K562 (cell line): Measurements from ENCODE around the gene DGCR8. TPM values are rescaled to one million over a fixed set of nuclear protein-coding genes. Genes with fewer than 3 reads are reported as not detected.

Source experiments
- ARHGAP35 ChIP-seq: fragments of 450-650 bp; IDR thresholded peaks from 2 replicates; pipeline ENCODE4 v1.6.1; 2018; ENCODE audit not compliant: partially characterized antibody
- ATF1 ChIP-seq, 2 experiments: fragments of 450-650 bp in 1 of 2; IDR thresholded peaks; 2 replicates each; pipeline ENCODE4 v1.6.1; 2016; ENCODE audit warnings: missing compliant biosample characterization in 1 of 2, missing genetic modification characterization in 1 of 2
- DPF2 ChIP-seq: fragments of 450-650 bp; IDR thresholded peaks from 2 replicates; pipeline ENCODE4 v1.6.1; 2016
- EP300 ChIP-seq: IDR thresholded peaks from 2 replicates; pipeline ENCODE4 v1.6.1; 2012; ENCODE audit warnings: low read length, improper control_type of control experiment
- ERF ChIP-seq: fragments of 450-650 bp; formaldehyde crosslinking; IDR thresholded peaks from 2 replicates; pipeline ENCODE4 v1.4.0; 2020; ENCODE audit warnings: mild to moderate bottlenecking, mixed read lengths
- FIP1L1 ChIP-seq: fragments of 200-400 bp; formaldehyde crosslinking; IDR thresholded peaks from 2 replicates; pipeline ENCODE4 v1.6.1; 2018; ENCODE audit warnings: mild to moderate bottlenecking, low read depth, low read length; ENCODE audit not compliant: poor library complexity, severe bottlenecking
- GABPB2 ChIP-seq: fragments of 250-450 bp; sonication (Bioruptor Pico); conservative IDR thresholded peaks from 2 replicates; pipeline ENCODE4 v1.5.1; 2021; ENCODE audit warnings: mild to moderate bottlenecking
- KLF13 ChIP-seq: fragments of 450-650 bp; IDR thresholded peaks from 2 replicates; pipeline ENCODE4 v1.6.1; 2016; ENCODE audit warnings: missing genetic modification characterization, low read depth, mild to moderate bottlenecking, missing compliant biosample characterization, moderate library complexity, borderline replicate concordance
- KLF6 ChIP-seq: fragments of 250-450 bp; sonication (Bioruptor Pico); IDR thresholded peaks from 2 replicates; pipeline ENCODE4 v1.4.0; 2020; ENCODE audit warnings: mild to moderate bottlenecking, moderate library complexity, borderline replicate concordance
- MBD2 ChIP-seq: sonication (generic); IDR thresholded peaks from 2 replicates; pipeline ENCODE4 v1.6.1; 2016; ENCODE audit warnings: low read depth, borderline replicate concordance
- MIER1 ChIP-seq: fragments of 450-650 bp; IDR thresholded peaks from 2 replicates; pipeline ENCODE4 v1.6.1; 2016; ENCODE audit warnings: antibody characterized with exemption, mild to moderate bottlenecking, low read depth
- MYNN ChIP-seq, 2 experiments: sonication (generic); formaldehyde crosslinking in 1 of 2; IDR thresholded peaks; 2 replicates each; pipeline versions ENCODE4 v1.5.0 to v1.6.1; 2016 to 2020; ENCODE audit warnings: antibody characterized with exemption in 1 of 2, missing genetic modification reagents in 1 of 2
- NFXL1 ChIP-seq: fragments of 450-650 bp; formaldehyde crosslinking; IDR thresholded peaks from 2 replicates; pipeline ENCODE4 v1.4.0; 2021; ENCODE audit warnings: mild to moderate bottlenecking
- NONO ChIP-seq, 2 experiments: fragments of 200-400 bp in 1 of 2; fragments of 450-650 bp in 1 of 2; formaldehyde crosslinking in 1 of 2; IDR thresholded peaks; 2 replicates each; pipeline ENCODE4 v1.6.1; 2017; ENCODE audit warnings: low read depth in 2 of 2, mild to moderate bottlenecking in 2 of 2, moderate library complexity in 2 of 2, low read length in 1 of 2
- POLR2A ChIP-seq: fragments of 450-650 bp; conservative IDR thresholded peaks from 2 replicates; pipeline ENCODE4 v1.6.1; 2016
- POLR2B ChIP-seq: fragments of 450-650 bp; IDR thresholded peaks from 2 replicates; pipeline ENCODE4 v1.6.1; 2018; ENCODE audit warnings: low read depth; ENCODE audit not compliant: partially characterized antibody
- POLR2G ChIP-seq: fragments of 200-400 bp; formaldehyde crosslinking; IDR thresholded peaks from 2 replicates; pipeline ENCODE4 v1.6.1; 2017; ENCODE audit warnings: low read depth, mild to moderate bottlenecking, antibody characterized with exemption, low read length, moderate library complexity
- POLR3G ChIP-seq: IDR thresholded peaks from 2 replicates; pipeline ENCODE4 v1.6.1; 2011; ENCODE audit not compliant: insufficient read length, insufficient replicate concordance; ENCODE audit errors: extremely low read depth
- TEAD2 ChIP-seq: fragments of 450-650 bp; IDR thresholded peaks from 2 replicates; pipeline ENCODE4 v1.6.1; 2016; ENCODE audit warnings: missing genetic modification characterization, control low read depth, missing compliant biosample characterization
- WHSC1 ChIP-seq: IDR thresholded peaks from one replicate; pipeline ENCODE4 v1.6.1; 2012; ENCODE audit warnings: low read length, control low read depth, inconsistent platforms
- YBX1 ChIP-seq: fragments of 450-650 bp; IDR thresholded peaks from 2 replicates; pipeline ENCODE4 v1.7.1; 2016; ENCODE audit warnings: mild to moderate bottlenecking
- ZC3H11A ChIP-seq: IDR thresholded peaks from 2 replicates; pipeline ENCODE4 v1.6.1; 2012; ENCODE audit warnings: low read depth, low read length, improper control_type of control experiment
- ZNF12 ChIP-seq: sonication (generic); formaldehyde crosslinking; IDR thresholded peaks from 2 replicates; pipeline ENCODE4 v1.4.0; 2020; ENCODE audit warnings: mild to moderate bottlenecking, missing genetic modification reagents
- polyA plus RNA-seq, 8 experiments: library from polyadenylated mRNA; depleted of rRNA in 4 of 8; stranded (reverse) in 5 of 8; unstranded in 3 of 8; fragments of >200 nt; fragmentation: Nextera tagmentation in 2 of 8; fragmentation: Illumina TruSeq in 1 of 8; extraction: Ambion mirVana in 2 of 8; extraction: Trizol in 1 of 8; gene quantifications; 2 replicates each; pipeline versions ENCODE4 v1.2.1 to v1.2.3, GENCODE V29; 2011 to 2014; ENCODE audit warnings: inconsistent platforms in 1 of 8, missing spikeins in 1 of 8
- total RNA-seq, 7 experiments: library from RNA; depleted of rRNA in 6 of 7; stranded (reverse); fragments of >200 nt in 6 of 7; fragmentation: Illumina TruSeq in 2 of 7; extraction: Trizol in 2 of 7; gene quantifications; 2 replicates each; pipeline versions ENCODE4 v1.2.1 to v1.2.3, GENCODE V29; 2011 to 2021; ENCODE audit warnings: low replicate concordance in 1 of 7
- TF ChIP-seq, protein P1 (sequence below): sonication (generic); formaldehyde crosslinking; IDR thresholded peaks from 2 replicates; pipeline ENCODE4 v1.8.1; 2023; ENCODE audit warnings: mild to moderate bottlenecking, missing genetic modification reagents
- TF ChIP-seq, protein P2 (sequence below): fragments of 250-450 bp; sonication (Bioruptor Pico); IDR thresholded peaks from 2 replicates; pipeline ENCODE4 v1.8.0; 2022; ENCODE audit warnings: inconsistent platforms, mild to moderate bottlenecking, moderate library complexity, borderline replicate concordance
- TF ChIP-seq, protein P3 (sequence below): IDR thresholded peaks from 2 replicates; pipeline ENCODE4 v1.6.1; 2014; ENCODE audit warnings: antibody characterized with exemption

The DGCR8 gene
- total and polyA plus RNA-seq, 9 of the 15 experiments (the other 6 are each of a cell fraction or from before 2014, with no cell fraction given), result 5.9 to 144 (median 80.1) TPM

DNA sequence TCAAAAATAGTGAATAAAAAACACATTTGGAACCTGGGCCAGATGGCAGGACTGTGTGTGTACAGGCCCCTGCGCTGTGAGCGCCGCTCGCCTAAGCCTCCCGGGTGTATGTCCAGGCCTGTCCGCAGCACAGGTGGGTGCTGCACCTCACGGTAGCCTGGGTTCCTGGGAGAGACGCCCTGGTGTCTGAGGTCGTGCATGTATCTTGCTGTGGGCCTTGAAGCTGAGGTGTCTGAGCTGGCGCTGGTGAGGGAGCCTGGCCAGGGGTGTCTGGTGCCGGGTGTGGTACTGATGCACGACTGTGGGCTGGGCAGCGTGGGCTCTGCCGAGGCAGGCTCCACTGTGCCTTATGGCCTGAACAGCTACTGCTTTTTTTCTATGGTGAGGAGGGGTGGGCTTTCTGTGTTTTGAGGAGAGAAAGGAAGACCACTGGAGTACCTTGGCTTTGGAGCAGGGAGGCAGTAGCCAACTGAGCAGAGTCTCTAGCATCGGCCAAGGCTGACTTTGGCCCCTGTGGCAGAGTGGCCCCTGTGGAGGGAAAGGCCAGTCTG, 47.4 kb downstream of the DGCR8 start (continued):
- TF ChIP-seq KLF13 (tag) (0 out of 2 replicates have a peak, but pooled peaks have one; percentile 54), ARHGAP35 (no peak), GABPB2 (CRISPR knock-in tag) (peak; percentile 57; the same call in 1 of the 2 replicates), POLR3G (no peak), MYNN (IDR thresholded peaks at IDR 0.05) (peak; percentile 41; the same call in 1 of the 2 replicates), MYNN (CRISPR knock-in tag; IDR thresholded peaks at IDR 0.05) (no peak), DPF2 (no peak), WHSC1 (peak; percentile 79), NFXL1 (CRISPR knock-in tag) (no peak), TEAD2 (tag) (no peak), MIER1 (no peak), FIP1L1 (peak; percentile 94), ATF1 (CRISPR knock-in tag; IDR thresholded peaks at IDR 0.05) (peak; percentile 33; the same call in 1 of the 2 replicates), ATF1 (tag; IDR thresholded peaks at IDR 0.05) (no peak), KLF6 (CRISPR knock-in tag) (no peak), EP300 (no peak), POLR2B (peak; percentile 86), NONO (IDR thresholded peaks at IDR 0.05; ENCODE audit: low read depth in 2 of 2, low read length in 1 of 2) (peak in 1 of 2 experiments; percentile 50; a peak in 1 of 4 replicates), YBX1 (no peak), ZNF12 (CRISPR knock-in tag) (no peak), ZC3H11A (no peak), MBD2 (0 out of 2 replicates have a peak, but pooled peaks have one; percentile 23), POLR2G (peak; percentile 79), ERF (peak; percentile 90), POLR2A (peak; percentile 87)
- TF ChIP-seq, protein P1, sequence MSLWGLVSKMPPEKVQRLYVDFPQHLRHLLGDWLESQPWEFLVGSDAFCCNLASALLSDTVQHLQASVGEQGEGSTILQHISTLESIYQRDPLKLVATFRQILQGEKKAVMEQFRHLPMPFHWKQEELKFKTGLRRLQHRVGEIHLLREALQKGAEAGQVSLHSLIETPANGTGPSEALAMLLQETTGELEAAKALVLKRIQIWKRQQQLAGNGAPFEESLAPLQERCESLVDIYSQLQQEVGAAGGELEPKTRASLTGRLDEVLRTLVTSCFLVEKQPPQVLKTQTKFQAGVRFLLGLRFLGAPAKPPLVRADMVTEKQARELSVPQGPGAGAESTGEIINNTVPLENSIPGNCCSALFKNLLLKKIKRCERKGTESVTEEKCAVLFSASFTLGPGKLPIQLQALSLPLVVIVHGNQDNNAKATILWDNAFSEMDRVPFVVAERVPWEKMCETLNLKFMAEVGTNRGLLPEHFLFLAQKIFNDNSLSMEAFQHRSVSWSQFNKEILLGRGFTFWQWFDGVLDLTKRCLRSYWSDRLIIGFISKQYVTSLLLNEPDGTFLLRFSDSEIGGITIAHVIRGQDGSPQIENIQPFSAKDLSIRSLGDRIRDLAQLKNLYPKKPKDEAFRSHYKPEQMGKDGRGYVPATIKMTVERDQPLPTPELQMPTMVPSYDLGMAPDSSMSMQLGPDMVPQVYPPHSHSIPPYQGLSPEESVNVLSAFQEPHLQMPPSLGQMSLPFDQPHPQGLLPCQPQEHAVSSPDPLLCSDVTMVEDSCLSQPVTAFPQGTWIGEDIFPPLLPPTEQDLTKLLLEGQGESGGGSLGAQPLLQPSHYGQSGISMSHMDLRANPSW, result no peak
- TF ChIP-seq, protein P2, sequence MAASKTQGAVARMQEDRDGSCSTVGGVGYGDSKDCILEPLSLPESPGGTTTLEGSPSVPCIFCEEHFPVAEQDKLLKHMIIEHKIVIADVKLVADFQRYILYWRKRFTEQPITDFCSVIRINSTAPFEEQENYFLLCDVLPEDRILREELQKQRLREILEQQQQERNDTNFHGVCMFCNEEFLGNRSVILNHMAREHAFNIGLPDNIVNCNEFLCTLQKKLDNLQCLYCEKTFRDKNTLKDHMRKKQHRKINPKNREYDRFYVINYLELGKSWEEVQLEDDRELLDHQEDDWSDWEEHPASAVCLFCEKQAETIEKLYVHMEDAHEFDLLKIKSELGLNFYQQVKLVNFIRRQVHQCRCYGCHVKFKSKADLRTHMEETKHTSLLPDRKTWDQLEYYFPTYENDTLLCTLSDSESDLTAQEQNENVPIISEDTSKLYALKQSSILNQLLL (CRISPR knock-in tag), result peak; percentile 52; the same call in 1 of the 2 replicates
- TF ChIP-seq, protein P3, sequence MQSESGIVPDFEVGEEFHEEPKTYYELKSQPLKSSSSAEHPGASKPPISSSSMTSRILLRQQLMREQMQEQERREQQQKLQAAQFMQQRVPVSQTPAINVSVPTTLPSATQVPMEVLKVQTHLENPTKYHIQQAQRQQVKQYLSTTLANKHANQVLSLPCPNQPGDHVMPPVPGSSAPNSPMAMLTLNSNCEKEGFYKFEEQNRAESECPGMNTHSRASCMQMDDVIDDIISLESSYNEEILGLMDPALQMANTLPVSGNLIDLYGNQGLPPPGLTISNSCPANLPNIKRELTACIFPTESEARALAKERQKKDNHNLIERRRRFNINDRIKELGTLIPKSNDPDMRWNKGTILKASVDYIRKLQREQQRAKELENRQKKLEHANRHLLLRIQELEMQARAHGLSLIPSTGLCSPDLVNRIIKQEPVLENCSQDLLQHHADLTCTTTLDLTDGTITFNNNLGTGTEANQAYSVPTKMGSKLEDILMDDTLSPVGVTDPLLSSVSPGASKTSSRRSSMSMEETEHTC, result no peak
